ENCODE measurements around the gene SETD2. TPM values are rescaled to one million over a fixed set of nuclear protein-coding genes. Genes with fewer than 3 reads are reported as not detected.

SETD2 gene
- total and polyA plus RNA-seq, 2 donors from 2014 or later: 10.5 to 49.9 TPM

GRCh38 chr3:46974421-46975171, 189.3 kb downstream of the SETD2 start:
- FAIRE-seq (no peak), DNase-seq (no peak)
- Histone ChIP-seq H3K4me3 (ENCODE audit: low read length in 3 of 3) (peak overlapping the region in 2 of 3 donors; percentile 15 to 38), H3K4me1 (ENCODE audit: control insufficient read depth in 2 of 3, insufficient read depth in 2 of 3, low read depth in 1 of 3, low read length in 3 of 3) (peaks cover 0 to 29% (median 20%) of the 10 kb centered on the region in 3 donors), H3K27ac (ENCODE audit: low read depth in 2 of 2, low read length in 2 of 2) (peak overlapping the region in 1 of 2 donors; percentile 43), H3K27me3 (ENCODE audit: control insufficient read depth, insufficient read depth, low read length) (no peaks in the 10 kb centered on the region), H3K36me3 (ENCODE audit: control insufficient read depth in 2 of 3, insufficient read depth in 3 of 3, low read length in 3 of 3) (peaks cover 0 to 5% (median 0%) of the 10 kb centered on the region in 3 donors), H3K9ac (ENCODE audit: low read length in 3 of 3) (peak overlapping the region in 1 of 3 donors; percentile 58), H3K9me3 (ENCODE audit: control insufficient read depth in 2 of 3, insufficient read depth in 1 of 3, low read length in 3 of 3) (no peaks in the 10 kb centered on the region)
- TF ChIP-seq, protein P1, sequence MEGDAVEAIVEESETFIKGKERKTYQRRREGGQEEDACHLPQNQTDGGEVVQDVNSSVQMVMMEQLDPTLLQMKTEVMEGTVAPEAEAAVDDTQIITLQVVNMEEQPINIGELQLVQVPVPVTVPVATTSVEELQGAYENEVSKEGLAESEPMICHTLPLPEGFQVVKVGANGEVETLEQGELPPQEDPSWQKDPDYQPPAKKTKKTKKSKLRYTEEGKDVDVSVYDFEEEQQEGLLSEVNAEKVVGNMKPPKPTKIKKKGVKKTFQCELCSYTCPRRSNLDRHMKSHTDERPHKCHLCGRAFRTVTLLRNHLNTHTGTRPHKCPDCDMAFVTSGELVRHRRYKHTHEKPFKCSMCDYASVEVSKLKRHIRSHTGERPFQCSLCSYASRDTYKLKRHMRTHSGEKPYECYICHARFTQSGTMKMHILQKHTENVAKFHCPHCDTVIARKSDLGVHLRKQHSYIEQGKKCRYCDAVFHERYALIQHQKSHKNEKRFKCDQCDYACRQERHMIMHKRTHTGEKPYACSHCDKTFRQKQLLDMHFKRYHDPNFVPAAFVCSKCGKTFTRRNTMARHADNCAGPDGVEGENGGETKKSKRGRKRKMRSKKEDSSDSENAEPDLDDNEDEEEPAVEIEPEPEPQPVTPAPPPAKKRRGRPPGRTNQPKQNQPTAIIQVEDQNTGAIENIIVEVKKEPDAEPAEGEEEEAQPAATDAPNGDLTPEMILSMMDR (IDR thresholded peaks at IDR 0.05; ENCODE audit: borderline replicate concordance, extremely low read depth, insufficient read depth): no peak
- intact Hi-C loops (cut with DNase I): no loop called here

- Histone ChIP-seq H3K27me3 (ENCODE audit: control insufficient read depth, insufficient read depth, low read length) (no peaks in the 10 kb centered on the region), H3K27ac (ENCODE audit: low read depth in 2 of 2, low read length in 2 of 2) (no peak overlapping the region), H3K36me3 (ENCODE audit: control insufficient read depth in 2 of 3, insufficient read depth in 3 of 3, low read length in 3 of 3) (peaks cover 0 to 5% (median 2%) of the 10 kb centered on the region in 3 donors), H3K9ac (ENCODE audit: low read length in 3 of 3) (no peak overlapping the region), H3K4me1 (ENCODE audit: control insufficient read depth in 2 of 3, insufficient read depth in 2 of 3, low read depth in 1 of 3, low read length in 3 of 3) (peaks cover 0 to 41% (median 37%) of the 10 kb centered on the region in 3 donors), H3K9me3 (ENCODE audit: control insufficient read depth in 2 of 3, insufficient read depth in 1 of 3, low read length in 3 of 3) (no peaks in the 10 kb centered on the region), H3K4me3 (ENCODE audit: low read length in 3 of 3) (no peak overlapping the region)
- TF ChIP-seq, protein P1 (IDR thresholded peaks at IDR 0.05; ENCODE audit: borderline replicate concordance, extremely low read depth, insufficient read depth): no peak
- intact Hi-C loops (cut with DNase I): no loop called here
- DNase-seq (no peak), FAIRE-seq (no peak)
These were observed 191.5 kb downstream of the SETD2 start for GRCh38 chr3:46972396-46972795.

- peak in 1 of 5 donors; percentile 3 for DNase-seq
- no peaks in the 10 kb centered on the region for H3K9me3 ChIP-seq (ENCODE audit: control insufficient read depth in 2 of 3, insufficient read depth in 1 of 3, low read length in 3 of 3)
- intact Hi-C loops (cut with DNase I): no loop called here
- H3K4me1 ChIP-seq (ENCODE audit: control insufficient read depth in 2 of 3, insufficient read depth in 2 of 3, low read depth in 1 of 3, low read length in 3 of 3): peaks cover 0 to 46% (median 42%) of the 10 kb centered on the region in 3 donors
- peak overlapping the region; percentile 59 to 75 for H3K27ac ChIP-seq (ENCODE audit: low read depth in 2 of 2, low read length in 2 of 2)
- TF ChIP-seq, protein P1 (IDR thresholded peaks at IDR 0.05; ENCODE audit: borderline replicate concordance, extremely low read depth, insufficient read depth): no peak
- H3K9ac ChIP-seq (ENCODE audit: low read length in 3 of 3): peak overlapping the region in 2 of 3 donors; percentile 11 to 35
- FAIRE-seq: no peak
- H3K4me3 ChIP-seq (ENCODE audit: low read length in 3 of 3): no peak overlapping the region
- peaks cover 0 to 5% (median 2%) of the 10 kb centered on the region in 3 donors for H3K36me3 ChIP-seq (ENCODE audit: control insufficient read depth in 2 of 3, insufficient read depth in 3 of 3, low read length in 3 of 3)
- no peaks in the 10 kb centered on the region for H3K27me3 ChIP-seq (ENCODE audit: control insufficient read depth, insufficient read depth, low read length)
These were observed 192.2 kb downstream of the SETD2 start for GRCh38 chr3:46971742-46972141.

Data from kidney (tissue), 14 donors.